ENCODE data around the gene CYP4F3.
"Not testable (repeated sequence)": the region's sequence is repeated elsewhere in the genome, so short reads cannot be mapped to it uniquely, and the experiment has no call there.

Gene CYP4F3

GRCh38 chr19:15629003-15629880, 11.5 kb upstream of the CYP4F3 start:
- DNase-seq (ENCODE audit: low read depth, low spot score): no peak

- no peak for DNase-seq (ENCODE audit: low read depth, low spot score)
Measured at GRCh38 chr19:15631817-15632216, 8.9 kb upstream of the CYP4F3 start.

GRCh38 chr19:15633082-15633835, 7.4 kb upstream of the CYP4F3 start:
- no peak for DNase-seq (ENCODE audit: low read depth, low spot score)

- no peak for DNase-seq (ENCODE audit: low read depth, low spot score)
Measured at GRCh38 chr19:15634105-15634504, 6.6 kb upstream of the CYP4F3 start.

- DNase-seq (ENCODE audit: low read depth, low spot score): no peak
Measured at GRCh38 chr19:15635016-15635805, 5.5 kb upstream of the CYP4F3 start.

DNA sequence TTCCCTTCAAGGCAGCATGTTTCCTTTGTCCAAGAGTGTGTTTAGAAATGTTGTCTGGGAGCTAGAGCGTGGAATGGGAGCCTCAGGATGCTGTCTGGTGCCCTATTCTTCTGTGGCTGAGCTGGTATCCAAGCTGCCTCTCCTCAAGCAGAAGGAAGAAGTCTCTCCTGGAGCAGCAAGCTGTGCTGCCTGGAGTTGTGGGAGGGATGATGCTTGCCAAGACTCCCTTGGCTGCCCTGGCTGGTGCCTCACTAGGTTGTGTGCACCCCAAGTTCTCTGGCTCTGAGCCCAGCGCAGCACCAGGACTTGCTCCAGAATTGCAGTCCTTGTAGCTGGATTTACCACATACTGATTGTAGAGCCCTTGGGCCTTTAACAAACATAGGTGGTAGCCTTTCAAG, 4.7 kb upstream of the CYP4F3 start:
- DNase-seq (ENCODE audit: low read depth, low spot score): no peak

DNA sequence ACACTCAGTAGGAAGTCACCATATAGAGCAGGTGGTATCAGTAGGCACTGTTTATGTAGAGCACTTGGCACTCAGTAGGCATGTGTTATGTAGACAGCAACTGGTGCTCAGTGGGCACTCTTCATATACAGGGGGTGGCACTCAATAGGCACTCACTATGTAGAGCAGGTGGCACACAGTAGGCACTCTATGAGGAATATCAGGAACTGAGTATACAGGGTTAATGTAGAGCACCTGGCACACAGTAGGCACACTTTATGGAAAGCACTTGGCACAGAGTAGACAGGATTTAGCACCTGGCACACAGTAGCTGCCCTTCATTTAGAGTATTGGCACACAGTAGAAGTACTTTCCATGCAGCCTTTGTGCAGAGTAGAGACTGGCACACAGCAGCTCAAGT, 1.1 kb upstream of the CYP4F3 start:
- no peak for DNase-seq (ENCODE audit: low read depth, low spot score)

GRCh38 chr19:15640904-15641597, 354 bp downstream of the CYP4F3 start:
- no peak for DNase-seq (ENCODE audit: low read depth, low spot score)

DNA sequence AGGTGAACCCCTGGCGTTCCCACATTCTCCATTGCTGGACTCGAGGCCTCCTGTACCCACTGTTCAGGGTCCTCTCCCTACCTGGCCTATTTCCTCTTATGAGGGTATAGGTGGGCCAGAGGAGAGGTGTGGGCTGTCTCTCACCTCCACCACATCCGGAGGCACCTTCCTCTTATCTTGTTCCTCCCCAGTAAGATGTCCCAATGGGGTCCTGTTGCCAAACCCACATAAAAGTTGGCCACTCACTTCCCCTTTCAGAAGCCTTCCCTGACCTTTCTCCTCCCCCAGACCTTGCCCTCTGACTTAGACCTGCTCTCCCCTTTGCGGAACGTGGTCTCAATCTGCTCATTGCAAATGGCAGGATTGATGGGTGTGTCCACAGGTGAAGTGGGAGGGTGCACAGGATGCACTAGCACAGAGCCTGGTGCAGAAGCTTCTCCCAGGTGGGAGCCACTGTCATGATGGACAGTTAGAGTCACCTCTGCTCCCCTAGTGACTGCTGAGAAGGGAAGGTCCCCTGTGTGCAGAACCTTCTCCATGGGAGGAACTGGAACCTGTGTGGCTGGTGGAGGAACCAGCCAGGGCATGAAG, 1.3 kb downstream of the CYP4F3 start:
- DNase-seq (ENCODE audit: low read depth, low spot score): no peak

DNA sequence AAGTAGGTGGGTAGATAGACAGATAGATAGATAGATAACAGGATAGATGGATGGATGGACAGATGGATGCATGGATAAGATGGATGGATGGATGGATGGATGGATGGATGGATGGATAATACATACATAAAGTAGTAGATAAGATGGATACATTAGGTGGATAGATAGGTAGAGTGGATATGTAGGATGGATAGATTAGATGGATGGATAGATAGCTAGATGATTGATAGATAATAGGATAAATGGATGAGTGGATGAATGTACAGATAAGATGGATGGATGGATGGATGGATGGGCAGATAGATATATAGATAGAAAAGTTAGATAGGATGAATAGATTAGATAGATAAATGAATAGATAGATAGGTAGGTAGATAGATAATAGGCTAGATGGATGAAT, 2.1 kb downstream of the CYP4F3 start:
- no peak for DNase-seq (ENCODE audit: low read depth, low spot score)

- DNase-seq (ENCODE audit: low read depth, low spot score): no peak
Measured at GRCh38 chr19:15643387-15643786, 2.7 kb downstream of the CYP4F3 start.

- no peak for DNase-seq (ENCODE audit: low read depth, low spot score)
Measured at GRCh38 chr19:15644066-15644741, 3.5 kb downstream of the CYP4F3 start.

- no peak for DNase-seq (ENCODE audit: low read depth, low spot score)
Measured at GRCh38 chr19:15644816-15645215, 4.1 kb downstream of the CYP4F3 start.

GRCh38 chr19:15649526-15649925, 8.8 kb downstream of the CYP4F3 start:
- DNase-seq (ENCODE audit: low read depth, low spot score): no peak

DNA sequence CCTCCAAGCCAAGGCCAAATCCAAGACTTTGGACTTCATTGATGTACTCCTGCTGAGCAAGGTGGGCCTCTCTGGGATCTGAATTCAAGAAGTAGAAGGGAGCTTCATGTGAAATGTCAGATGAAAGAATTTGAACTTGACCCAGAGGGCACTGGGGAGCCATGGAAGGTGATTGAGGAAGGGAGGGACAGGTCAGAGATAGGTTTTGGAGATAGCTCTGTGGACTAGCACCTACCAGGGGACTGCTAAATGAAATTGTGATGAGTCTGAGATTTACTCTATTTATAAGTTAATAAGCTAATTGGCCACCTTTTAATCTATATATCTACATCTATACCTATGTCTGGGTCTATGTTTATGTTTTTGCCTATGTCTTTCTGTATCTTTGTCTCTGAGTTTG, 9.4 kb downstream of the CYP4F3 start:
- DNase-seq (ENCODE audit: low read depth, low spot score): not testable (repeated sequence)

DNA sequence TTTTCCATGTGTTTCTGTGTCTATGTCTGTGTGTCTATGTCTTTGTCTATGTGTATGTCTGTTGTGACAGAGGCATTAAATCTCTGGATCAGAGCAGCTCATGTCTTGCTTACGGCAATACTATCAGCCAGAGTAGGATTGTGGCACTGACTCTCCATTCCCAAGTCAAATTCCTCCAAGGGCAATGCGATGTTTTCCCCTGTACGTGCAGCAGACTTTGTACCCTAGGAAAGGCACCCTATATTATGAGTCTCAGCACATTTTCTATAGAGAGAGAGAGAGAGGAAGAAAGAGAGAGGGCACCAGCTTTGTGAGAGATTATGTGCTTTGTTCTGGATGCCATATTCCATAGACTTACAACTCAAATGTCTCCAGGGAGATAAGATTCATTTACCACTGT, 11.1 kb downstream of the CYP4F3 start:
- DNase-seq (ENCODE audit: low read depth, low spot score): no peak

DNA sequence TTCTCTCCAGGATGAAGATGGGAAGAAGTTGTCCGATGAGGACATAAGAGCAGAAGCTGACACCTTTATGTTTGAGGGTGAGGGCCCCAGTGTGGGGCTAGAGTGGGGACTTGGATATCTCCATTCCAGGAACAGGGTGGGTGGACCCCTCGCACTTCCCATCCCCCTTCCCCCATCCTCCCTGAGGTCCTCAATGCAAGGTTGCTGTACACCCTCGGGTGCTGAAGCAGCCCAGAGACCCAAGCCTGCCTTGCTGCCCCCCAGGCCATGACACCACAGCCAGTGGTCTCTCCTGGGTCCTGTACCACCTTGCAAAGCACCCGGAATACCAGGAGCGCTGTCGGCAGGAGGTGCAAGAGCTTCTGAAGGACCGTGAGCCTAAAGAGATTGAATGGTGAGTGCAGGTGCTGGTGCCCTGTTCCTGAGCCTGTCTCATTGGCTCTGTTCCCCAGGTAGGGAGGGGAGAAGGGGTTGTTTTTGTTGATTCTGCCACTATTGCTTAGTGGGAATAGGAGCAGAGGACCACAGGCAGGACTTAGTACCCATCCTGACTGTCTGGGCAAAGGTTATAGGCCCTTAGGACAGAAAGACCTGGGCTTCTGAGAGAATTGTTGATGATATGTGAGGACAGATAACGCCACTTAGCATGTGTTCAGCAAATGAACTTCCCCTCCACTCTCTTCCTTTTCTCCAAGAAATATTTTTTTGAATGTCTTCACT, 12.0 kb downstream of the CYP4F3 start:
- DNase-seq (ENCODE audit: low read depth, low spot score): no peak

DNA sequence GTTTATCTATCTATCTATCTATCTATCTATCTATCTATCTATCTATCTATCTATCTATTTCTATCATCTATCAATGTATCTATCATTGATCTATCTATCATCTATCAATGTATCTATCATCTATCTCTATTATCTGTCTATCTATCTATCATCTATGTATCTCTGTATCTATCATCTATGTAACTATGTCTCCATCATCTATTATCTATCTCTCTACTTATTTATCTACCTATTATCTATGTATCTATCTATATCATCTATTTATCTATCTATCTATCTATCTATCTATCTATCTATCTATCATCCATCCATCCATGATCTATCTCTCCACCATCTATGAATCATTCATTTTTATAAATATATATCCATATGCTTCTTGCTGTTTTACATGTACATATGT, 15.8 kb downstream of the CYP4F3 start:
- no peak for DNase-seq (ENCODE audit: low read depth, low spot score)

DNA sequence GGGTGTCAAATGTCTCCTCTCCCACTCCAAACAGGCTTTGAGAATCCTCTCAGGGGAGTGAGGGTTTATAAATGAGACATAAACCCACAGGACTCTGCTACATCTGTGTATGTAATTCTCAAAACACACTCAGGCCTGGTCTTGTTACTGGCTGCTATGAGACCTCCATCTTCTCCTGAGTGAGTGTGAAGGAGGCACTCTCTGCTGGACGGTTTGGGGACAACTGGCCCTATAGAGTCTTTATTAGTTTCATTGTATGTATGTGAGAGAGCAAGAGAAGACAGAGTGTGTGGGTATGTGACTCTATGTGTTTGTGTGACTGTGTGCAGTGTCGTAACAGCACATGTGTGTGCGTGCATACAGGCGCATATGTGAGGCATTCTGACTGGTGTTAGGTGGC, 22.6 kb downstream of the CYP4F3 start:
- DNase-seq (ENCODE audit: low read depth, low spot score): no peak

GRCh38 chr19:15666186-15666585, 25.5 kb downstream of the CYP4F3 start:
- DNase-seq (ENCODE audit: low read depth, low spot score): no peak

Measured in brain pericyte (primary cell).